GM13976 (cell line): ENCODE data around the gene LHFPL4.
"Not testable (repeated sequence)": the region's sequence is repeated elsewhere in the genome, so short reads cannot be mapped to it uniquely, and the experiment has no call there.

ENCODE experiments used
- DNase-seq: peaks from one replicate; pipeline ENCODE4 v3.0.0; 2012; ENCODE audit warnings: low spot score
- CTCF ChIP-seq: IDR thresholded peaks from 2 replicates; pipeline ENCODE4 v1.5.1; 2012; ENCODE audit warnings: borderline replicate concordance, mild to moderate bottlenecking; ENCODE audit not compliant: insufficient read depth; ENCODE audit errors: extremely low read depth, missing control alignments, control extremely low read depth
- in situ Hi-C: fragments of 300-500 bp; cut with MboI; formaldehyde crosslinking; loops from one replicate; pipeline ENCODE4 v1.12.0; 2022; ENCODE audit warnings: low sequenced_read_pairs, mixed read lengths, inconsistent platforms; ENCODE audit not compliant: unreplicated experiment

LHFPL4 gene

GRCh38 chr3:9499455-9500107 is 54.0 kb downstream of the LHFPL4 start:
- no peak for DNase-seq
- TF ChIP-seq CTCF = no peak
- in situ Hi-C loops = no loop called here

- in situ Hi-C loops = no loop called here
- no peak for TF ChIP-seq CTCF
- no peak for DNase-seq
Observed at GRCh38 chr3:9498781-9499180, 54.8 kb downstream of the LHFPL4 start.

- no peak for DNase-seq
- in situ Hi-C loops = no loop called here
- no peak for TF ChIP-seq CTCF
Observed at GRCh38 chr3:9497821-9498565, 55.6 kb downstream of the LHFPL4 start.

GRCh38 chr3:9496893-9497292 is 56.7 kb downstream of the LHFPL4 start:
- in situ Hi-C loops = no loop called here
- TF ChIP-seq CTCF = no peak
- DNase-seq = no peak

- DNase-seq, in situ Hi-C loops: not testable (repeated sequence)
Observed at GRCh38 chr3:9494036-9494435, 59.6 kb downstream of the LHFPL4 start.

GRCh38 chr3:9491506-9491905 is 62.1 kb downstream of the LHFPL4 start:
- in situ Hi-C loops = no loop called here
- TF ChIP-seq CTCF = no peak
- DNase-seq = no peak

- no peak for DNase-seq
- no peak for TF ChIP-seq CTCF
- in situ Hi-C loops = no loop called here
Observed at GRCh38 chr3:9485248-9485647, 68.4 kb downstream of the LHFPL4 start.
